Keratinocyte (primary cell): ENCODE results near the gene NXN. TPM values are rescaled to one million over a fixed set of nuclear protein-coding genes. Genes with fewer than 3 reads are reported as not detected.

Source experiments
- DNase-seq: peaks from one replicate; pipeline ENCODE4 v3.0.0-alpha.2; 2011; ENCODE audit warnings: low read depth, missing footprints, low spot score
- FAIRE-seq: peaks from 2 replicates; lab custom pipeline; 2011; peaks lifted over from hg19 to GRCh38; lab: Jason Lieb, UNC
- H2AFZ ChIP-seq: 2 replicates; pipeline ENCODE4 v1.6.0; 2012; ENCODE audit warnings: low read length, control low read depth, inconsistent platforms; ENCODE audit not compliant: control insufficient read depth
- H3K27ac ChIP-seq: 2 replicates; pipeline ENCODE4 v1.5.1; 2011; ENCODE audit warnings: low read length; ENCODE audit not compliant: control insufficient read depth, insufficient read depth
- H3K27me3 ChIP-seq: 3 replicates; pipeline ENCODE4 v1.6.0; 2011; ENCODE audit warnings: low read length; ENCODE audit not compliant: control insufficient read depth, insufficient read depth; ENCODE audit errors: extremely low read depth
- H3K36me3 ChIP-seq, 2 experiments: 2 replicates in 1 of 2; 3 replicates in 1 of 2; pipeline ENCODE4 v1.5.1; 2011; ENCODE audit warnings: low read length in 2 of 2, mild to moderate bottlenecking in 1 of 2; ENCODE audit not compliant: control insufficient read depth in 2 of 2, insufficient read depth in 2 of 2; ENCODE audit errors: extremely low read depth in 1 of 2
- H3K4me1 ChIP-seq: 3 replicates; pipeline ENCODE4 v1.5.1; 2011; ENCODE audit warnings: low read length; ENCODE audit not compliant: control insufficient read depth, insufficient read depth; ENCODE audit errors: extremely low read depth
- H3K4me2 ChIP-seq: 3 replicates; pipeline ENCODE4 v1.6.0; 2011; ENCODE audit warnings: low read depth, low read length; ENCODE audit not compliant: control insufficient read depth, insufficient read depth; ENCODE audit errors: extremely low read depth
- H3K4me3 ChIP-seq, 3 experiments: fragments of 200-600 bp in 1 of 3; sonication (generic) in 1 of 3; 2 replicates in 2 of 3; 3 replicates in 1 of 3; pipeline ENCODE4 v1.5.1; 2011 to 2016; ENCODE audit warnings: low read length in 3 of 3, mild to moderate bottlenecking in 3 of 3, control low read depth in 2 of 3, inconsistent platforms in 1 of 3, low read depth in 1 of 3, mixed read lengths in 1 of 3, mixed run types in 1 of 3, moderate library complexity in 1 of 3; ENCODE audit not compliant: control insufficient read depth in 2 of 3, insufficient read depth in 2 of 3; ENCODE audit errors: extremely low read depth in 1 of 3
- H3K79me2 ChIP-seq: 2 replicates; pipeline ENCODE4 v1.6.0; 2012; ENCODE audit warnings: low read length; ENCODE audit not compliant: control insufficient read depth, insufficient read depth
- H3K9ac ChIP-seq: 3 replicates; pipeline ENCODE4 v1.6.0; 2011; ENCODE audit warnings: low read length; ENCODE audit not compliant: control insufficient read depth, insufficient read depth; ENCODE audit errors: extremely low read depth
- H3K9me1 ChIP-seq: 3 replicates; pipeline ENCODE4 v1.6.0; 2011; ENCODE audit warnings: low read length; ENCODE audit not compliant: control insufficient read depth, insufficient read depth; ENCODE audit errors: extremely low read depth
- H3K9me3 ChIP-seq: 2 replicates; pipeline ENCODE4 v1.5.1; 2012; ENCODE audit warnings: low read depth, low read length; ENCODE audit not compliant: control insufficient read depth
- H4K20me1 ChIP-seq: 3 replicates; pipeline ENCODE4 v1.6.0; 2011; ENCODE audit warnings: low read length; ENCODE audit not compliant: control insufficient read depth, insufficient read depth; ENCODE audit errors: extremely low read depth
- EZH2 ChIP-seq: IDR thresholded peaks from one replicate; pipeline ENCODE4 v1.6.1; 2012; ENCODE audit warnings: inconsistent platforms, mild to moderate bottlenecking, low read length, moderate library complexity
- dilution Hi-C: fragments of 300-500 bp; cut with MboI; formaldehyde crosslinking; loops from one replicate; pipeline ENCODE4 v1.7.0; 2020; ENCODE audit warnings: low sequenced_read_pairs; ENCODE audit not compliant: extremely low pct_ligation_motif_present
- polyA plus RNA-seq, 5 experiments: library from polyadenylated mRNA; depleted of rRNA in 3 of 5; stranded (reverse) in 3 of 5; stranded (forward) in 1 of 5; unstranded in 1 of 5; fragments of >200 nt; gene quantifications; 1 replicate in 1 of 5; 2 replicates in 3 of 5; 3 replicates in 1 of 5; pipeline versions ENCODE4 v1.2.1 to v1.2.3, GENCODE V29; 2011 to 2012; ENCODE audit warnings: missing spikeins in 2 of 5, low read depth in 1 of 5, low replicate concordance in 1 of 5
- TF ChIP-seq, protein P1 (sequence below), 3 experiments: IDR thresholded peaks in 1 of 3; conservative IDR thresholded peaks in 1 of 3; optimal IDR thresholded peaks in 1 of 3; 2 replicates in 2 of 3; 3 replicates in 1 of 3; pipeline versions ENCODE3 to v1.5.1; 2011; ENCODE audit warnings: low read length in 3 of 3, mild to moderate bottlenecking in 3 of 3, moderate library complexity in 2 of 3, control low read depth in 1 of 3, inconsistent platforms in 1 of 3; ENCODE audit not compliant: insufficient read depth in 2 of 3; ENCODE audit errors: extremely low read depth in 1 of 3

Gene NXN
- polyA plus RNA-seq, 1 donor (not counting 4 experiments of a cell fraction or from before 2014, with no cell fraction given) = 94.4 TPM

- Histone ChIP-seq H3K9me1 (no peaks in the 10 kb centered on the region), H3K4me1 (peaks cover 8% of the 10 kb centered on the region), H3K27ac (no peak overlapping the region), H3K9me3 (no peaks in the 10 kb centered on the region), H3K4me2 (no peak overlapping the region), H3K9ac (no peak overlapping the region), H2AFZ (no peak overlapping the region), H3K27me3 (no peaks in the 10 kb centered on the region), H3K79me2 (peaks cover 79% of the 10 kb centered on the region), H4K20me1 (peaks cover 25% of the 10 kb centered on the region), H3K36me3 (peaks cover 0 to 9% of the 10 kb centered on the region in 2 experiments), H3K4me3 (no peak overlapping the region)
- no peak for TF ChIP-seq EZH2
- TF ChIP-seq, protein P1, sequence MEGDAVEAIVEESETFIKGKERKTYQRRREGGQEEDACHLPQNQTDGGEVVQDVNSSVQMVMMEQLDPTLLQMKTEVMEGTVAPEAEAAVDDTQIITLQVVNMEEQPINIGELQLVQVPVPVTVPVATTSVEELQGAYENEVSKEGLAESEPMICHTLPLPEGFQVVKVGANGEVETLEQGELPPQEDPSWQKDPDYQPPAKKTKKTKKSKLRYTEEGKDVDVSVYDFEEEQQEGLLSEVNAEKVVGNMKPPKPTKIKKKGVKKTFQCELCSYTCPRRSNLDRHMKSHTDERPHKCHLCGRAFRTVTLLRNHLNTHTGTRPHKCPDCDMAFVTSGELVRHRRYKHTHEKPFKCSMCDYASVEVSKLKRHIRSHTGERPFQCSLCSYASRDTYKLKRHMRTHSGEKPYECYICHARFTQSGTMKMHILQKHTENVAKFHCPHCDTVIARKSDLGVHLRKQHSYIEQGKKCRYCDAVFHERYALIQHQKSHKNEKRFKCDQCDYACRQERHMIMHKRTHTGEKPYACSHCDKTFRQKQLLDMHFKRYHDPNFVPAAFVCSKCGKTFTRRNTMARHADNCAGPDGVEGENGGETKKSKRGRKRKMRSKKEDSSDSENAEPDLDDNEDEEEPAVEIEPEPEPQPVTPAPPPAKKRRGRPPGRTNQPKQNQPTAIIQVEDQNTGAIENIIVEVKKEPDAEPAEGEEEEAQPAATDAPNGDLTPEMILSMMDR (optimal IDR thresholded peaks at IDR 0.05 in 1 of 3, IDR thresholded peaks at IDR 0.05 in 1 of 3, conservative IDR thresholded peaks at IDR 0.05 in 1 of 3; ENCODE audit: extremely low read depth in 1 of 3, insufficient read depth in 2 of 3, low read length in 3 of 3) = no peak
- dilution Hi-C loops = no loop called here
- no peak for FAIRE-seq
- no peak for DNase-seq
These were observed 28.0 kb downstream of the NXN start for GRCh38 chr17:951325-952132.

GRCh38 chr17:949623-950303 is 29.8 kb downstream of the NXN start:
- Histone ChIP-seq H3K27me3 (no peaks in the 10 kb centered on the region), H3K9me1 (no peaks in the 10 kb centered on the region), H3K4me3 (no peak overlapping the region), H3K27ac (no peak overlapping the region), H3K79me2 (peaks cover 78% of the 10 kb centered on the region), H3K9me3 (no peaks in the 10 kb centered on the region), H3K36me3 (peaks cover 2 to 8% of the 10 kb centered on the region in 2 experiments), H2AFZ (no peak overlapping the region), H3K4me1 (peaks cover 6% of the 10 kb centered on the region), H3K4me2 (no peak overlapping the region), H4K20me1 (peaks cover 18% of the 10 kb centered on the region), H3K9ac (no peak overlapping the region)
- dilution Hi-C loops = no loop called here
- TF ChIP-seq, protein P1 (optimal IDR thresholded peaks at IDR 0.05 in 1 of 3, IDR thresholded peaks at IDR 0.05 in 1 of 3, conservative IDR thresholded peaks at IDR 0.05 in 1 of 3; ENCODE audit: extremely low read depth in 1 of 3, insufficient read depth in 2 of 3, low read length in 3 of 3) = no peak
- FAIRE-seq (no peak), DNase-seq (no peak)
